PFSK-1 (cell line): ENCODE results near the gene RFX3.

Source experiments
- POLR2AphosphoS5 ChIP-seq: IDR thresholded peaks from 2 replicates; pipeline ENCODE4 v1.6.1; 2012; ENCODE audit warnings: low read depth, mild to moderate bottlenecking, control low read depth, low read length, moderate library complexity
- SIN3A ChIP-seq: IDR thresholded peaks from 2 replicates; pipeline ENCODE4 v1.6.1; 2012; ENCODE audit warnings: mild to moderate bottlenecking, low read length, moderate library complexity, borderline replicate concordance; ENCODE audit not compliant: insufficient read depth
- TF ChIP-seq, protein P1 (sequence below), 2 experiments: IDR thresholded peaks; 2 replicates each; pipeline versions ENCODE4 v1.6.1 to v1.8.0; 2011 to 2012; ENCODE audit warnings: low read depth in 2 of 2, low read length in 2 of 2, control low read depth in 1 of 2, inconsistent platforms in 1 of 2, mild to moderate bottlenecking in 1 of 2, moderate library complexity in 1 of 2; ENCODE audit not compliant: insufficient read depth in 1 of 2

DNA sequence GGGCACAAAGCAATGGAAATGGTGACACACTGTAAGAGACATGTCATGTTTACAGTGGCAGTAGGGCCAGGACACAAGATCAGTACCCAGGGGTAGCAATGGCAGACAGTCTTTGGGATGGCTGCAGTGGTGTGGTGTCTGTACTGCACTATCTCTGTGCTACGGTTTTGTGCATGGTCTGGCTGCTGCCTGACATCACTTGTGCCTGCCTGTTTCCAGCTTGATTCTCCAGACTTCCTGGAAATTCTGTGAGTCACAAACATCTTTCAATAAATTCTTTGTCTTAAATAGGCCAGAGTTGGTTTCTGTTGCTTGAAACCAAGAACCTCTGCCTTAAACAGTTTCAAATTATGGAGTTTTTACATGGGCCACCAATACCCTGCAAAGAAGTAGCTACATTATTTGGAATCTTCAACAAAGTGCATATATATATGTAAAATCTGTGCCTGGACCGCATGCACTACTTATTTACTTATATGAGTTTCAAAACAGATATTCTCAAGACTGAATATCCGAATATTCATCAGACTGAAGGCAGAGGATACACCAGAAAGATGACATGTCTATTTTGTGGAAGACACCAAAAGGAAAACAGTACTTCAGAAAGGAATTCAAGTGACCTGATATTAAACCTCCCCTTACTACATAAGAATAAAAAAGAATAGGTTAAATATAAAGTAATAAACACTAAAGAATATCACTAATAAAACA, 188.1 kb downstream of the RFX3 start:
- TF ChIP-seq, protein P1, sequence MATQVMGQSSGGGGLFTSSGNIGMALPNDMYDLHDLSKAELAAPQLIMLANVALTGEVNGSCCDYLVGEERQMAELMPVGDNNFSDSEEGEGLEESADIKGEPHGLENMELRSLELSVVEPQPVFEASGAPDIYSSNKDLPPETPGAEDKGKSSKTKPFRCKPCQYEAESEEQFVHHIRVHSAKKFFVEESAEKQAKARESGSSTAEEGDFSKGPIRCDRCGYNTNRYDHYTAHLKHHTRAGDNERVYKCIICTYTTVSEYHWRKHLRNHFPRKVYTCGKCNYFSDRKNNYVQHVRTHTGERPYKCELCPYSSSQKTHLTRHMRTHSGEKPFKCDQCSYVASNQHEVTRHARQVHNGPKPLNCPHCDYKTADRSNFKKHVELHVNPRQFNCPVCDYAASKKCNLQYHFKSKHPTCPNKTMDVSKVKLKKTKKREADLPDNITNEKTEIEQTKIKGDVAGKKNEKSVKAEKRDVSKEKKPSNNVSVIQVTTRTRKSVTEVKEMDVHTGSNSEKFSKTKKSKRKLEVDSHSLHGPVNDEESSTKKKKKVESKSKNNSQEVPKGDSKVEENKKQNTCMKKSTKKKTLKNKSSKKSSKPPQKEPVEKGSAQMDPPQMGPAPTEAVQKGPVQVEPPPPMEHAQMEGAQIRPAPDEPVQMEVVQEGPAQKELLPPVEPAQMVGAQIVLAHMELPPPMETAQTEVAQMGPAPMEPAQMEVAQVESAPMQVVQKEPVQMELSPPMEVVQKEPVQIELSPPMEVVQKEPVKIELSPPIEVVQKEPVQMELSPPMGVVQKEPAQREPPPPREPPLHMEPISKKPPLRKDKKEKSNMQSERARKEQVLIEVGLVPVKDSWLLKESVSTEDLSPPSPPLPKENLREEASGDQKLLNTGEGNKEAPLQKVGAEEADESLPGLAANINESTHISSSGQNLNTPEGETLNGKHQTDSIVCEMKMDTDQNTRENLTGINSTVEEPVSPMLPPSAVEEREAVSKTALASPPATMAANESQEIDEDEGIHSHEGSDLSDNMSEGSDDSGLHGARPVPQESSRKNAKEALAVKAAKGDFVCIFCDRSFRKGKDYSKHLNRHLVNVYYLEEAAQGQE (IDR thresholded peaks at IDR 0.05; ENCODE audit: insufficient read depth in 1 of 2, low read depth in 2 of 2, low read length in 2 of 2) = no peak
- no peak for TF ChIP-seq POLR2AphosphoS5
- TF ChIP-seq SIN3A = no peak
